Stomach smooth muscle (tissue), 2 donors: ENCODE data around the gene PTBP2.

ENCODE experiments used
- H3K27ac ChIP-seq: one replicate; pipeline ENCODE4 v1.7.0; 2013; ENCODE audit warnings: mild to moderate bottlenecking, low read length, inconsistent platforms
- H3K27me3 ChIP-seq, 2 donors: one replicate each; pipeline ENCODE4 v1.7.0; 2013; ENCODE audit warnings: low read length in 2 of 2; ENCODE audit not compliant: insufficient read depth in 2 of 2, control insufficient read depth in 1 of 2
- H3K36me3 ChIP-seq, 2 donors: one replicate each; pipeline ENCODE4 v1.7.0; 2013; ENCODE audit warnings: low read length in 2 of 2; ENCODE audit not compliant: control insufficient read depth in 2 of 2, insufficient read depth in 2 of 2
- H3K4me1 ChIP-seq: one replicate; pipeline ENCODE4 v1.7.0; 2013; ENCODE audit warnings: low read length; ENCODE audit not compliant: control insufficient read depth, insufficient read depth
- H3K4me3 ChIP-seq, 2 donors: one replicate each; pipeline ENCODE4 v1.7.0; 2013; ENCODE audit warnings: low read length in 2 of 2
- H3K9ac ChIP-seq, 2 donors: one replicate each; pipeline ENCODE4 v1.7.0; 2013; ENCODE audit warnings: low read length in 2 of 2, mild to moderate bottlenecking in 1 of 2
- H3K9me3 ChIP-seq, 2 donors: one replicate each; pipeline ENCODE4 v1.7.0; 2013; ENCODE audit warnings: low read length in 2 of 2; ENCODE audit not compliant: control insufficient read depth in 2 of 2
- donor health status: healthy.
- donor health status: Pancreatic carcinoma.

The PTBP2 gene

GRCh38 chr1:96843601-96844000 is 122.0 kb downstream of the PTBP2 start:
- H3K9ac ChIP-seq = no peak overlapping the region
- no peaks in the 10 kb centered on the region for H3K9me3 ChIP-seq
- H3K27ac ChIP-seq = no peak overlapping the region
- no peaks in the 10 kb centered on the region for H3K27me3 ChIP-seq
- no peaks in the 10 kb centered on the region for H3K36me3 ChIP-seq
- no peak overlapping the region for H3K4me3 ChIP-seq
- no peaks in the 10 kb centered on the region for H3K4me1 ChIP-seq

- Histone ChIP-seq H3K36me3 (no peaks in the 10 kb centered on the region), H3K9me3 (no peaks in the 10 kb centered on the region)
Observed at GRCh38 chr1:96845464-96845863, 123.9 kb downstream of the PTBP2 start.

GRCh38 chr1:96861836-96862235 is 140.3 kb downstream of the PTBP2 start:
- no peak overlapping the region for H3K9ac ChIP-seq
- no peaks in the 10 kb centered on the region for H3K36me3 ChIP-seq
- no peaks in the 10 kb centered on the region for H3K9me3 ChIP-seq

More at GRCh38 chr1:96845464-96845863, 123.9 kb downstream of the PTBP2 start:
- H3K27ac ChIP-seq = no peak overlapping the region
- H3K27me3 ChIP-seq = no peaks in the 10 kb centered on the region
- no peak overlapping the region for H3K4me3 ChIP-seq
- H3K4me1 ChIP-seq = no peaks in the 10 kb centered on the region
- H3K9ac ChIP-seq = no peak overlapping the region

GRCh38 chr1:96863449-96863848 is 141.9 kb downstream of the PTBP2 start:
- no peaks in the 10 kb centered on the region for H3K36me3 ChIP-seq
- peaks cover 2% of the 10 kb centered on the region for H3K4me1 ChIP-seq
- no peak overlapping the region for H3K27ac ChIP-seq
- H3K9ac ChIP-seq = no peak overlapping the region
- no peaks in the 10 kb centered on the region for H3K9me3 ChIP-seq
- H3K27me3 ChIP-seq = no peaks in the 10 kb centered on the region
- H3K4me3 ChIP-seq = no peak overlapping the region

More at GRCh38 chr1:96861836-96862235, 140.3 kb downstream of the PTBP2 start:
- peaks cover 2% of the 10 kb centered on the region for H3K4me1 ChIP-seq
- no peak overlapping the region for H3K4me3 ChIP-seq
- H3K27ac ChIP-seq = no peak overlapping the region
- H3K27me3 ChIP-seq = no peaks in the 10 kb centered on the region
